PC-9 (cell line): ENCODE data around the gene RREB1. TPM values are rescaled to one million over a fixed set of nuclear protein-coding genes. Genes with fewer than 3 reads are reported as not detected.

ENCODE experiments used
- BruUV-seq: library from RNA; stranded (reverse); fragments of 400-500 nt; replicated peaks from 2 replicates; lab custom pipeline; 2021; lab: Mats Ljungman, UMichigan
- CTCF ChIA-PET: fragments of 300-600 bp; sonication (Branson Sonifier 250); formaldehyde crosslinking; loops from one replicate; lab custom pipeline; 2022; ENCODE audit warnings: antibody characterized with exemption; lab: Charles Lee
- POLR2A ChIA-PET: fragments of 300-600 bp; sonication (Branson Sonifier 250); formaldehyde crosslinking; loops from one replicate; lab custom pipeline; 2022; ENCODE audit warnings: antibody characterized with exemption; ENCODE audit not compliant: unreplicated experiment; lab: Charles Lee
- DNase-seq, 2 experiments: peaks; one replicate each; pipeline versions ENCODE4 v3.0.0 to v3.0.0-alpha.2; 2015 to 2022; ENCODE audit warnings: mixed read lengths in 1 of 2
- H2AFZ ChIP-seq: fragments of 200-600 bp; sonication (generic); 2 replicates; pipeline ENCODE4 v1.8.1; 2017; ENCODE audit warnings: antibody characterized with exemption
- H3F3A ChIP-seq: fragments of 200-600 bp; sonication (generic); 2 replicates; pipeline ENCODE4 v1.8.1; 2017; ENCODE audit warnings: antibody characterized with exemption, mild to moderate bottlenecking, low read depth; ENCODE audit not compliant: insufficient read depth
- H3K27ac ChIP-seq: fragments of 200-600 bp; sonication (generic); 2 replicates; pipeline ENCODE4 v1.6.1; 2016; ENCODE audit warnings: mixed run types
- H3K27me3 ChIP-seq: fragments of 200-600 bp; sonication (generic); 2 replicates; pipeline ENCODE4 v1.6.1; 2016; ENCODE audit warnings: low read depth, mixed run types; ENCODE audit not compliant: insufficient read depth
- H3K36me3 ChIP-seq: fragments of 200-600 bp; sonication (generic); 2 replicates; pipeline ENCODE4 v1.6.1; 2016; ENCODE audit warnings: low read depth, mixed run types
- H3K4me1 ChIP-seq: fragments of 200-600 bp; sonication (generic); replicated peaks from 2 replicates; pipeline ENCODE4 v1.6.1; 2016; ENCODE audit warnings: mixed run types; ENCODE audit not compliant: insufficient read depth
- H3K4me2 ChIP-seq: fragments of 200-600 bp; sonication (generic); 2 replicates; pipeline ENCODE4 v1.6.1; 2017; ENCODE audit warnings: mixed run types
- H3K4me3 ChIP-seq: fragments of 200-600 bp; sonication (generic); 2 replicates; pipeline ENCODE4 v1.6.1; 2016; ENCODE audit warnings: mixed run types
- H3K79me2 ChIP-seq: fragments of 200-600 bp; sonication (generic); 2 replicates; pipeline ENCODE4 v1.6.1; 2017; ENCODE audit warnings: low read depth, mixed run types
- H3K9me2 ChIP-seq: fragments of 200-600 bp; sonication (generic); 2 replicates; pipeline ENCODE4 v1.8.1; 2017; ENCODE audit warnings: mild to moderate bottlenecking; ENCODE audit not compliant: insufficient read depth
- H3K9me3 ChIP-seq: fragments of 200-600 bp; sonication (generic); 2 replicates; pipeline ENCODE4 v1.8.1; 2016; ENCODE audit warnings: low read depth; ENCODE audit not compliant: insufficient read depth
- H4K20me1 ChIP-seq: fragments of 200-600 bp; sonication (generic); 2 replicates; pipeline ENCODE4 v1.8.1; 2017; ENCODE audit not compliant: insufficient read depth
- EZH2 ChIP-seq: fragments of 200-600 bp; sonication (generic); IDR thresholded peaks from 2 replicates; pipeline ENCODE4 v1.8.0; 2017; ENCODE audit warnings: antibody characterized with exemption, low read depth
- intact Hi-C: fragments of 100-400 bp; cut with micrococcal nuclease; formaldehyde crosslinking; loops from one replicate; pipeline ENCODE4 v1.10.0; 2022; ENCODE audit not compliant: unreplicated experiment
- total RNA-seq: library from RNA; stranded (reverse); gene quantifications from 2 replicates; pipeline ENCODE4 v1.2.3, GENCODE V29; 2021
- TF ChIP-seq, protein P1 (sequence below): fragments of 200-600 bp; sonication (generic); conservative IDR thresholded peaks from 2 replicates; pipeline ENCODE4 v1.6.1; 2017; ENCODE audit warnings: mixed run types, antibody characterized with exemption, mild to moderate bottlenecking, moderate library complexity

Gene RREB1
- total RNA-seq, 1 experiment from 2014 or later, result 38.4 TPM

- Histone ChIP-seq H3K9me2 (no peaks in the 10 kb centered on the region), H3K27me3 (no peaks in the 10 kb centered on the region), H3K79me2 (peaks cover 74% of the 10 kb centered on the region), H3K4me1 (0 out of 2 replicates have a peak, but pooled peaks cover 7% of the 10 kb centered on the region), H3K4me2 (no peak overlapping the region), H3K9me3 (no peaks in the 10 kb centered on the region), H3F3A (no peaks in the 10 kb centered on the region), H3K4me3 (no peak overlapping the region), H3K27ac (no peak overlapping the region), H4K20me1 (no peaks in the 10 kb centered on the region; the same call in 1 of the 2 replicates), H3K36me3 (no peaks in the 10 kb centered on the region), H2AFZ (no peak overlapping the region)
- intact Hi-C loops, result no loop called here
- ChIA-PET POLR2A (no interaction called here), CTCF (no interaction called here)
- no peak for DNase-seq
- BruUV-seq, result no TSS peak
- TF ChIP-seq, protein P1, sequence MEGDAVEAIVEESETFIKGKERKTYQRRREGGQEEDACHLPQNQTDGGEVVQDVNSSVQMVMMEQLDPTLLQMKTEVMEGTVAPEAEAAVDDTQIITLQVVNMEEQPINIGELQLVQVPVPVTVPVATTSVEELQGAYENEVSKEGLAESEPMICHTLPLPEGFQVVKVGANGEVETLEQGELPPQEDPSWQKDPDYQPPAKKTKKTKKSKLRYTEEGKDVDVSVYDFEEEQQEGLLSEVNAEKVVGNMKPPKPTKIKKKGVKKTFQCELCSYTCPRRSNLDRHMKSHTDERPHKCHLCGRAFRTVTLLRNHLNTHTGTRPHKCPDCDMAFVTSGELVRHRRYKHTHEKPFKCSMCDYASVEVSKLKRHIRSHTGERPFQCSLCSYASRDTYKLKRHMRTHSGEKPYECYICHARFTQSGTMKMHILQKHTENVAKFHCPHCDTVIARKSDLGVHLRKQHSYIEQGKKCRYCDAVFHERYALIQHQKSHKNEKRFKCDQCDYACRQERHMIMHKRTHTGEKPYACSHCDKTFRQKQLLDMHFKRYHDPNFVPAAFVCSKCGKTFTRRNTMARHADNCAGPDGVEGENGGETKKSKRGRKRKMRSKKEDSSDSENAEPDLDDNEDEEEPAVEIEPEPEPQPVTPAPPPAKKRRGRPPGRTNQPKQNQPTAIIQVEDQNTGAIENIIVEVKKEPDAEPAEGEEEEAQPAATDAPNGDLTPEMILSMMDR, result no peak
- no peak for TF ChIP-seq EZH2
Observed at GRCh38 chr6:7169296-7169721, 61.5 kb downstream of the RREB1 start.

- Histone ChIP-seq H3K4me2 (no peak overlapping the region), H3K36me3 (no peaks in the 10 kb centered on the region), H2AFZ (no peak overlapping the region), H3K79me2 (peaks cover 65% of the 10 kb centered on the region), H3K27me3 (no peaks in the 10 kb centered on the region), H4K20me1 (no peaks in the 10 kb centered on the region; the same call in 1 of the 2 replicates), H3K9me3 (no peaks in the 10 kb centered on the region), H3K27ac (no peak overlapping the region), H3F3A (no peaks in the 10 kb centered on the region), H3K4me3 (no peak overlapping the region), H3K9me2 (no peaks in the 10 kb centered on the region), H3K4me1 (no peaks in the 10 kb centered on the region)
- no peak for DNase-seq
- intact Hi-C loops, result no loop called here
- TF ChIP-seq EZH2, result no peak
- TF ChIP-seq, protein P1, result no peak
- no TSS peak for BruUV-seq
- ChIA-PET POLR2A (no interaction called here), CTCF (no interaction called here)
Observed at GRCh38 chr6:7170117-7170732, 62.5 kb downstream of the RREB1 start.

GRCh38 chr6:7171119-7171518 is 63.4 kb downstream of the RREB1 start:
- Histone ChIP-seq H4K20me1 (no peaks in the 10 kb centered on the region; the same call in 1 of the 2 replicates), H2AFZ (no peak overlapping the region), H3K36me3 (no peaks in the 10 kb centered on the region), H3K9me3 (no peaks in the 10 kb centered on the region), H3K79me2 (peaks cover 66% of the 10 kb centered on the region), H3F3A (no peaks in the 10 kb centered on the region), H3K4me3 (no peak overlapping the region), H3K9me2 (no peaks in the 10 kb centered on the region), H3K4me2 (no peak overlapping the region), H3K27me3 (no peaks in the 10 kb centered on the region), H3K27ac (no peak overlapping the region), H3K4me1 (no peaks in the 10 kb centered on the region)
- BruUV-seq, result no TSS peak
- CTCF ChIA-PET, result no interaction called here
- TF ChIP-seq, protein P1, result no peak
- no peak for TF ChIP-seq EZH2
- intact Hi-C loops, result no loop called here
- no peak for DNase-seq
- POLR2A ChIA-PET, result no interaction called here
